ENCODE results near the gene PSMG4.
"Not testable (repeated sequence)": the region's sequence is repeated elsewhere in the genome, so short reads cannot be mapped to it uniquely, and the experiment has no call there.

PSMG4 gene

GRCh38 chr6:3240595-3240994, 18.2 kb upstream of the PSMG4 start:
- Histone ChIP-seq H3F3A (ENCODE audit: insufficient read depth) (peaks cover 3% of the 10 kb centered on the region; the same call in 1 of the 2 replicates), H4K20me1 (ENCODE audit: low read depth, low read length) (no peaks in the 10 kb centered on the region), H3K27me3 (ENCODE audit: low read length) (no peaks in the 10 kb centered on the region), H3K9ac (ENCODE audit: low read length) (no peak overlapping the region), H2AFZ (ENCODE audit: low read depth, low read length, severe bottlenecking) (no peak overlapping the region), H3K79me2 (ENCODE audit: insufficient read depth, low read length) (no peaks in the 10 kb centered on the region), H3K4me2 (ENCODE audit: low read depth, low read length, poor library complexity, severe bottlenecking) (no peak overlapping the region), H3K4me3 (ENCODE audit: insufficient read depth, low read length, poor library complexity, severe bottlenecking) (no peak overlapping the region), H3K36me3 (ENCODE audit: low read length) (no peaks in the 10 kb centered on the region), H3K27ac (ENCODE audit: low read depth, low read length) (no peak overlapping the region), H3K9me3 (ENCODE audit: insufficient read depth, low read length) (no peaks in the 10 kb centered on the region), H3K9me2 (replicated peaks; ENCODE audit: insufficient read depth, low read length) (no peaks in the 10 kb centered on the region)
- TF ChIP-seq CTCF (IDR thresholded peaks at IDR 0.05; ENCODE audit: insufficient read depth, low read length, poor library complexity, severe bottlenecking) (no peak), EZH2phosphoT487 (conservative IDR thresholded peaks at IDR 0.05; ENCODE audit: low read length) (no peak)

GRCh38 chr6:3241745-3242144, 17.0 kb upstream of the PSMG4 start:
- H4K20me1 ChIP-seq (ENCODE audit: low read depth, low read length); H3K4me2 ChIP-seq (ENCODE audit: low read depth, low read length, poor library complexity, severe bottlenecking); H3K79me2 ChIP-seq (ENCODE audit: insufficient read depth, low read length); H3K36me3 ChIP-seq (ENCODE audit: low read length); H2AFZ ChIP-seq (ENCODE audit: low read depth, low read length, severe bottlenecking); H3F3A ChIP-seq (ENCODE audit: insufficient read depth); H3K27ac ChIP-seq (ENCODE audit: low read depth, low read length); H3K4me3 ChIP-seq (ENCODE audit: insufficient read depth, low read length, poor library complexity, severe bottlenecking); H3K9ac ChIP-seq (ENCODE audit: low read length); H3K27me3 ChIP-seq (ENCODE audit: low read length); H3K9me3 ChIP-seq (ENCODE audit: insufficient read depth, low read length); H3K9me2 ChIP-seq (replicated peaks; ENCODE audit: insufficient read depth, low read length): not testable (repeated sequence)

- H3K9me2 ChIP-seq (replicated peaks; ENCODE audit: insufficient read depth, low read length) = no peaks in the 10 kb centered on the region
- H3K4me2 ChIP-seq (ENCODE audit: low read depth, low read length, poor library complexity, severe bottlenecking) = no peak overlapping the region
- no peak overlapping the region for H3K4me3 ChIP-seq (ENCODE audit: insufficient read depth, low read length, poor library complexity, severe bottlenecking)
- no peaks in the 10 kb centered on the region for H3K36me3 ChIP-seq (ENCODE audit: low read length)
- no peaks in the 10 kb centered on the region for H3K9me3 ChIP-seq (ENCODE audit: insufficient read depth, low read length)
- H2AFZ ChIP-seq (ENCODE audit: low read depth, low read length, severe bottlenecking) = no peak overlapping the region
- H3F3A ChIP-seq (ENCODE audit: insufficient read depth) = peaks cover under 1% of the 10 kb centered on the region; the same call in 1 of the 2 replicates
- TF ChIP-seq EZH2phosphoT487 (conservative IDR thresholded peaks at IDR 0.05; ENCODE audit: low read length) = no peak
- TF ChIP-seq CTCF (IDR thresholded peaks at IDR 0.05; ENCODE audit: insufficient read depth, low read length, poor library complexity, severe bottlenecking) = no peak
- H4K20me1 ChIP-seq (ENCODE audit: low read depth, low read length) = no peaks in the 10 kb centered on the region
- H3K79me2 ChIP-seq (ENCODE audit: insufficient read depth, low read length) = no peaks in the 10 kb centered on the region
- H3K27me3 ChIP-seq (ENCODE audit: low read length) = no peaks in the 10 kb centered on the region
- H3K27ac ChIP-seq (ENCODE audit: low read depth, low read length) = no peak overlapping the region
- no peak overlapping the region for H3K9ac ChIP-seq (ENCODE audit: low read length)
Observed at GRCh38 chr6:3242768-3243167, 16.0 kb upstream of the PSMG4 start.

GRCh38 chr6:3244003-3244831, 14.5 kb upstream of the PSMG4 start:
- TF ChIP-seq EZH2phosphoT487 (conservative IDR thresholded peaks at IDR 0.05; ENCODE audit: low read length) = no peak
- no peak for TF ChIP-seq CTCF (IDR thresholded peaks at IDR 0.05; ENCODE audit: insufficient read depth, low read length, poor library complexity, severe bottlenecking)
- Histone ChIP-seq H3K79me2 (ENCODE audit: insufficient read depth, low read length) (no peaks in the 10 kb centered on the region), H3F3A (ENCODE audit: insufficient read depth) (no peaks in the 10 kb centered on the region)

GRCh38 chr6:3244832-3245161, 13.9 kb upstream of the PSMG4 start:
- not testable (repeated sequence) for H3F3A ChIP-seq (ENCODE audit: insufficient read depth); H3K4me3 ChIP-seq (ENCODE audit: insufficient read depth, low read length, poor library complexity, severe bottlenecking); H3K27me3 ChIP-seq (ENCODE audit: low read length); H2AFZ ChIP-seq (ENCODE audit: low read depth, low read length, severe bottlenecking); H3K79me2 ChIP-seq (ENCODE audit: insufficient read depth, low read length); H3K36me3 ChIP-seq (ENCODE audit: low read length); H3K9me2 ChIP-seq (replicated peaks; ENCODE audit: insufficient read depth, low read length); H3K4me2 ChIP-seq (ENCODE audit: low read depth, low read length, poor library complexity, severe bottlenecking); H3K9me3 ChIP-seq (ENCODE audit: insufficient read depth, low read length); H3K27ac ChIP-seq (ENCODE audit: low read depth, low read length); H3K9ac ChIP-seq (ENCODE audit: low read length); H4K20me1 ChIP-seq (ENCODE audit: low read depth, low read length)

More at GRCh38 chr6:3244003-3244831, 14.5 kb upstream of the PSMG4 start:
- Histone ChIP-seq H3K4me2 (ENCODE audit: low read depth, low read length, poor library complexity, severe bottlenecking) (no peak overlapping the region), H3K9ac (ENCODE audit: low read length) (no peak overlapping the region), H3K27me3 (ENCODE audit: low read length) (no peaks in the 10 kb centered on the region), H3K9me3 (ENCODE audit: insufficient read depth, low read length) (no peaks in the 10 kb centered on the region), H3K36me3 (ENCODE audit: low read length) (no peaks in the 10 kb centered on the region), H4K20me1 (ENCODE audit: low read depth, low read length) (no peaks in the 10 kb centered on the region), H2AFZ (ENCODE audit: low read depth, low read length, severe bottlenecking) (no peak overlapping the region), H3K9me2 (replicated peaks; ENCODE audit: insufficient read depth, low read length) (no peaks in the 10 kb centered on the region), H3K4me3 (ENCODE audit: insufficient read depth, low read length, poor library complexity, severe bottlenecking) (no peak overlapping the region), H3K27ac (ENCODE audit: low read depth, low read length) (no peak overlapping the region)
